GM18951 (cell line): ENCODE measurements around the gene OSBPL5.

Source experiments
- POLR2A ChIP-seq: IDR thresholded peaks from 4 replicates; pipeline ENCODE4 v1.6.1; 2011; ENCODE audit warnings: mild to moderate bottlenecking; ENCODE audit not compliant: insufficient read length, insufficient read depth; ENCODE audit errors: extremely low read depth
- in situ Hi-C: fragments of 300-500 bp; cut with MboI; formaldehyde crosslinking; loops from one replicate; pipeline ENCODE4 v1.12.0; 2022; ENCODE audit warnings: low sequenced_read_pairs, mixed read lengths, inconsistent platforms; ENCODE audit not compliant: unreplicated experiment

The OSBPL5 gene

GRCh38 chr11:3090096-3090901 is 74.8 kb downstream of the OSBPL5 start:
- no peak for TF ChIP-seq POLR2A
- in situ Hi-C loops: no loop called here

- in situ Hi-C loops: no loop called here
- no peak for TF ChIP-seq POLR2A
Measured at GRCh38 chr11:3089236-3090061, 75.7 kb downstream of the OSBPL5 start.

DNA sequence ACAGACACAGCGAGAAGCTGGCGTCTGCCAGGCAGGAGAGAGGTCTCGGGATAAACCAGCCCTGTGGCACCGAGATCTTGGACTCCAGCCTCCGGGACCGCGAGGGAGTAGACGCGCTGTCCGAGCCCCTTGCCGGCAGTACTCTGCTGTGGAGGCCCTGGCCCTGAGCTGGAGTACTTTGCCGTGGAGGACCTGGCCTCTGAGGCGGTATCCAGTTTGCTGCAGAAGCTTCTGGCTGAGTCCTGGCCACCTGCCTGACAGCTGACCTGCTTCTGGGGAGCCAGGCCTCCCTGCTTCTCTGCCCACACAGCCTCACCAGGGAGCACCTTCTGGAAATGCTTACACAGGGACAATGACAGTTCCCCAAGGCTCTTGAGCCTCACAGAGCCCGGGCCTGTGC is 76.3 kb downstream of the OSBPL5 start:
- in situ Hi-C loops: no loop called here
- TF ChIP-seq POLR2A: no peak

DNA sequence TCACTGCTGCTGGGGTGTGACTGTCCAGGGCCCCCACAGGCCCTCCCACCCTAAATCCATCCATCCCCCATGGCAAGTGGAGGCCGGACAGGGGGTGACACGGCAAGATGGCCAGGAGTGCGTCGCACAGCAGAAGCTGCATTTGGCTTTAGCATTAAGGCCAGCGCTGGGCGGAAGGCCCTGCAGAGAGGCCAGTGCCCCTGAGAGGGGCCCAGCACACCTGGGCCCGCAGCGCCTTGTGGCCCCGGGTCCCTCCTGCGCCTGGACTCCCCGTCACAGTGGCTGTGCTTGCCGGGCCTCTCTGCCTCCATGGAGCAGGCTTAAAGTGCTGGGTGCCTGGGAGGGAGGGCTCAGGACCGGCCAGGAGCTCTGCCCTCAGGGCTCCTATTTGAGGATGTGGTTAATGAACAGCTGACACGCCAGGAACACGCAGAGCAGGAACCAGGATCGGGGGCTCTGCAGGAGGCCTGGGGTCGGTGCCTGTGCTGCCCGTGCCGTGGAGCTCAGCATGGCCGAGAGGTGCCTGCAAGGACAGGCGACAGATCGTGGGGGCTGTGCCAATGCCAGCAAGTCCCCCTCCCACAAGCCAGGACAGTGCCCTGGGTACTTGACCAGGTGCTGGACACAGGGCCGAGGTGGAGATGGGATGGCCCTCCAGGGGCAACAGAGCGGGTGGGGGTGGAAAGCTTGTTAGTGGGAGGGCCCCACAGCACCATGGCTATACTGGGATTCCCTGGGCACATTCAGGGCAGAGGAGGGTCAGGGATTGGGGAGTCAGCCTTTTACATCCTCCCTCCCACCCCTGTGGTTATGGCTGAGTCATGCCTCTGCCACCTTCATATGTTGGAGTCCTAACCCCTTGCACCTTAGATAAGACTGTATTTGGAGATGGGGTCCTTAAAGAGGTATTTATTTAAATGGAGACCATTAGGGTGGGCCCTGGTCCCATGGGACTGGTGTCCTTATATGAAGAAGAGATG is 77.0 kb downstream of the OSBPL5 start:
- TF ChIP-seq POLR2A: no peak
- in situ Hi-C loops: no loop called here

DNA sequence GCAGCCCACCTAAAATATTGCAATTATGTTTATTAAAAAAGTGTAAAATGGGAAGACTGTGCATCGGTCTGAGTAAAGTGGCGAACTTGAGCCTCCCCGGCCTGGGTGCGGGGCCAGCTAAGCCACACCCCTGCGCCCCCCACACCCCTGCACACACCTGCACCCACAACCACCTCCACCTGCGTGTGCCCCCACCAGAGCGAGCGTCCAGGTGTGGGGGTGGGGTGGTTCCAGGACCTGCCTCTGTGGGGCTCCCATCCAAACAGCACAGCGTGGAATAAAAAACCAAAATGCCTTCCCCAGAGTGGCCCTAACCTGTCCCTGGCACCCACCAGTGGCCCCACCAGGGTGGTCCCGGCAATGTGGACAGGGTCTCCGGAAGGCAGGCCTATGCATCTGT is 77.7 kb downstream of the OSBPL5 start:
- in situ Hi-C loops: no loop called here

DNA sequence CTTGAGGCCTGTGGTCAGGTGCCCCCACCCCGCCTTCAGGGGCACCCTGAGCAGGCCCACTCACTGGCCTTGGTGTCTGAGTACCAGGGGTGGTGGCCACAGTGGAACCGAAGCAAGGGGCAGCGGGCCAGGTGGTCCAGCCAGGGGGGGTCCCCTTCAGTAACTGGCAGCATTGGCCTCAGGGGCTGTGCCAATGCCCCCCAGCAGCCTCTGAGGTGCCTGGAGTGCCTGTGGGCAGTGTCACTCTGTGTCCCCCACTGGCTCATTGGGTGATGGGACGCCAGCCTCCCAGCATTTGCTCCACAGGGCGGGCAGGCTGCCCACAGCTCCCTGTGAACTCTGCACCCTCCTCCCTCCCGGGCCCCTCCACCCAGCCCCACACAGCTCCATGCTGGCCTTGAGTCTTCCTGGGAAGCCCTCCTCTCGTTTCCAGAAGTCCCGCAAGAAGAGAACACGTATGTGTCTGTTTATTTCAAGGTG is 78.4 kb downstream of the OSBPL5 start:
- TF ChIP-seq POLR2A: no peak
- in situ Hi-C loops: no loop called here

More for the DNA sequence above, 77.7 kb downstream of the OSBPL5 start:
- TF ChIP-seq POLR2A: no peak

DNA sequence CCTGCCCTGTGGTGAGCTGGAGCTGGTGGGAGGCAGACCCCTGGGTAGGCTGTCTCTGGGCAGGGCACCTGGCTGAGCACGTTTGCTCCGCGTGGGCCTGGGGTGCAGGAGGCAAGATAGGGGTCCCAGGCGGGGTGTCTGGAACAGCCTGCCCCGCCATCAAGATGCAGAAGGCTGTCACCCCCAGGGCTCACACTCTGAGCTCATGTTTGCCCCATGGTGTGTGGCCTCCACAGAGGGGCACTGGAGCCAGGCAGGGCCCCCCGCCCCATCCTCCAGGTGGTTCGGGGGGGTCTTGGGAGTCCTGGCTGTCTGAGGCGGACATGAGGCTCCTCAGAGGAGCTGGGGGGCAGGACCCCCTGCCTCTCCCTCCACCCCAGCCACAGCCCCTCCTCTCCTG is 79.0 kb downstream of the OSBPL5 start:
- no peak for TF ChIP-seq POLR2A
- in situ Hi-C loops: no loop called here

- in situ Hi-C loops: no loop called here
- TF ChIP-seq POLR2A: no peak
Measured at GRCh38 chr11:3085052-3085451, 80.1 kb downstream of the OSBPL5 start.

DNA sequence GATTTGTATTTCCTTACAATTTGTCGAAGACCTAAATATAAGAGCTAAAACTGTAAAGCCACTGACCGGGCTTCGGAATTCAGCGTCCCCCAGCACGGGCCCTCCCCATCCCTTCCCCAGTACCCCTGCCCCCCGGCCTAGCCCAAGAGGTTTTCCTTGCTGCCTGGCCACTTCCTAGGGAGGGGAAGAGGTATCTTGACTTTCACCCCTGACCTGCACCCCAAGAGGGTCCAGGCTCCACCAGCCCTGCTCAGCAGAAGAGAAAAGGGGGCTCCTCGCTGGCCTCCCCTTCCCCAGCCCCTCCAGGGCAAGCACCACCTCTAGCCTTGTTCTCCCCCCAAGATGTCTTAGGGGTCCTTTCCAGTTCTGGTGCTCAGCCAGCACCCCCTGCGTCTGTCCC is 81.8 kb downstream of the OSBPL5 start:
- no peak for TF ChIP-seq POLR2A
- in situ Hi-C loops: no loop called here

- no peak for TF ChIP-seq POLR2A
- in situ Hi-C loops: no loop called here
Measured at GRCh38 chr11:3081386-3081751, 83.7 kb downstream of the OSBPL5 start.

DNA sequence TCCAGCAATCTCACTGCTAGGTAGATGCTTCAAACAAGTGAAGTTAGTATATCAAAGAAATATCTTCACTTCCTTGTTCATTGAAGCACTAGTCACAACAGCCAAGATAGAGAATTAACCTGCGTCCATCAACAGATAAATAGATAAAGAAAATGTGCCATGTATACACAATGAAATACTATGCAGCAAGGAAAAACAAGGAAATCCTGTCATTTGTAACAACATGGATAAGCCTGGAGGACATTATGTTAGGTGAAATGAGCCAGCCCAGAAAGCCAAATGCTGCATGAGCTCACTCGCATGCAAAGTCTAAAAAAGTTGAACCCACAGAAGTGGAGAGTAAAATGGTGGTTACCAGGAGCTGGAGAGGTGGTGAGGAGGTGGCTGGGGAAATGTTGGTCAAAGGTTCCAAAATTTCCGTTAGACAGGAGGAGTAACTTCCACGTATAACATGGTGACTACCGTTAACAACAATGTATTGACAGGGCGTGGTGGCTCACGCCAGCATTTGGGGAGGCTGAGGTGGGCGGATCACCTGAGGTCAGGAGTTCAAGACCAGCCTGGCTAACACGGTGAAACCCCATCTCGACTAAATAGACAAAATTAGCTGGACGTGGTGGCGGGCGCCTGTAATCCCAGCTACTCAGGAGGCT is 84.3 kb downstream of the OSBPL5 start:
- TF ChIP-seq POLR2A: no peak
- in situ Hi-C loops: no loop called here

GRCh38 chr11:3080104-3080503 is 85.0 kb downstream of the OSBPL5 start:
- no peak for TF ChIP-seq POLR2A
- in situ Hi-C loops: no loop called here

DNA sequence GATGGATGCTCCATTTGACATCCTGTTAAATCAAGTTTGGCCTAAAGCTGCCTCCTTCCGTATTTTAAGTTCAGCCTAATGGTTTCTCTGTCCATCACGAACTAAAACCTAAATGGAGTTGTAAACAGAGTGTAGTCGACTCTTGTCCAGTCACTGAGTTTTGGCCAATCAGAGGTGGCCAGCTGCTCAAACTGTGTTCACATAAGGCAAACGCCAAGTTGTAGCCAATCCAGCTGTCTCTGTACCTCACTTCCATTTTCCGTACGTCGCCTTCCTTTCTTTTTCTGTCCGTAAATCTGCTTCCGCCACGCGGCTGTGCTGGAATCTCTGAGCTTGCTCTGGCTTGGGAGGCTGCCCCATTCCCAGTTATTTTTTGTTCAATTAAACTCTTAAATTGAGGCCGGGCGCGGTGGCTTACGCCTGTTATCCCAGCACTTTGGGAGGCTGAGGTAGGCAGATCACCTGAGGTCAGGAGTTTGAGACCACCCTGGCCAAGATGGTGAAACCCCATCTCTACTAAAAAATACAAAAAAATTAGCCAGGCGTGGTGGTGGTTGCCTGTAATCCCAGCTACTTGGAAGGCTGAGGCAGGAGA is 87.2 kb downstream of the OSBPL5 start:
- in situ Hi-C loops: no loop called here
- no peak for TF ChIP-seq POLR2A
